Hepatic stellate cell (primary cell): ENCODE measurements around the gene BIRC5.
"Not testable (repeated sequence)": the region's sequence is repeated elsewhere in the genome, so short reads cannot be mapped to it uniquely, and the experiment has no call there.

ENCODE experiments used
- DNase-seq: peaks from one replicate; pipeline ENCODE4 v3.0.0; 2011; ENCODE audit warnings: low spot score

Gene BIRC5

GRCh38 chr17:78225088-78225865 is 11.2 kb downstream of the BIRC5 start:
- DNase-seq: no peak

GRCh38 chr17:78226055-78226758 is 12.2 kb downstream of the BIRC5 start:
- no peak for DNase-seq

GRCh38 chr17:78226759-78227454 is 12.9 kb downstream of the BIRC5 start:
- DNase-seq: no peak

- no peak for DNase-seq
Observed at GRCh38 chr17:78227455-78227916, 13.4 kb downstream of the BIRC5 start.

- DNase-seq: no peak
Observed at GRCh38 chr17:78228176-78228575, 14.1 kb downstream of the BIRC5 start.

- DNase-seq: no peak
Observed at GRCh38 chr17:78230252-78230962, 16.4 kb downstream of the BIRC5 start.

- DNase-seq: no peak
Observed at GRCh38 chr17:78230996-78231935, 17.2 kb downstream of the BIRC5 start, which contains the start of gene TMEM235. Gene TMEM235, plus strand, starts transcription at chr17:78231631. Its CDS starts 393 bp downstream, at chr17:78232024.

GRCh38 chr17:78231991-78232858 is 18.2 kb downstream of the BIRC5 start:
- DNase-seq: no peak

- DNase-seq: no peak
Observed at GRCh38 chr17:78232859-78233173, 18.8 kb downstream of the BIRC5 start.

GRCh38 chr17:78233678-78234077 is 19.6 kb downstream of the BIRC5 start:
- DNase-seq: no peak

GRCh38 chr17:78234261-78234865 is 20.3 kb downstream of the BIRC5 start:
- no peak for DNase-seq

GRCh38 chr17:78235022-78235421 is 21.0 kb downstream of the BIRC5 start:
- DNase-seq: not testable (repeated sequence)

GRCh38 chr17:78235885-78236284 is 21.8 kb downstream of the BIRC5 start:
- no peak for DNase-seq

GRCh38 chr17:78236362-78237127 is 22.5 kb downstream of the BIRC5 start:
- DNase-seq: no peak

GRCh38 chr17:78237401-78238012 is 23.5 kb downstream of the BIRC5 start:
- no peak for DNase-seq

GRCh38 chr17:78238823-78239488 is 24.9 kb downstream of the BIRC5 start:
- no peak for DNase-seq

GRCh38 chr17:78239489-78239931 is 25.5 kb downstream of the BIRC5 start:
- DNase-seq: no peak
